ENCODE data around the gene BGLAP. TPM values are rescaled to one million over a fixed set of nuclear protein-coding genes. Genes with fewer than 3 reads are reported as not detected.

BGLAP gene
- total and polyA plus RNA-seq, 2 donors (not counting 3 experiments of a cell fraction or from before 2014, with no cell fraction given) = 0.65 to 1.0 TPM

GRCh38 chr1:156291226-156292061, 49.5 kb downstream of the BGLAP start:
- FAIRE-seq (peak; percentile 89), DNase-seq (ENCODE audit: low read depth, low spot score) (peak; percentile 89)
- H3K9me3 ChIP-seq (replicated peaks; ENCODE audit: control insufficient read depth, insufficient read depth, low read length) = no peaks in the 10 kb centered on the region
- intact Hi-C loops (cut with micrococcal nuclease) = loop anchor here (1.0 kb wide), 1 partner anchor 8 kb away; no protein-coding TSS in a partner anchor
- no peaks in the 10 kb centered on the region for H4K20me1 ChIP-seq (replicated peaks; ENCODE audit: control insufficient read depth, extremely low read depth, insufficient read depth, low read length)
- peaks cover 6% of the 10 kb centered on the region for H3K79me2 ChIP-seq (ENCODE audit: control insufficient read depth, insufficient read depth, low read length)
- H3K9ac ChIP-seq (replicated peaks; ENCODE audit: extremely low read depth, insufficient read depth, low read length) = peak overlapping the region; percentile 28
- peaks cover 0 to 4% of the 10 kb centered on the region in 2 experiments for H3K36me3 ChIP-seq (ENCODE audit: control insufficient read depth in 2 of 2, extremely low read depth in 1 of 2, insufficient read depth in 2 of 2, low read length in 2 of 2)
- peak overlapping the region; percentile 40 for H3K4me2 ChIP-seq (ENCODE audit: insufficient read depth, low read length)
- no peaks in the 10 kb centered on the region for H3K9me1 ChIP-seq (replicated peaks; ENCODE audit: control insufficient read depth, extremely low read depth, insufficient read depth, low read length)
- ChIA-PET POLR2A (interaction anchor here (1.2 kb wide), 1 partner anchor 9 kb away, joined by 3 read pairs; the partner anchor contains the start of gene SMG5), CTCF (no interaction called here)
- peak; percentile 11 for TF ChIP-seq POLR2A (IDR thresholded peaks at IDR 0.05; ENCODE audit: low read depth, low read length)
- peak; percentile 72 for TF ChIP-seq POLR2AphosphoS5 (IDR thresholded peaks at IDR 0.05; ENCODE audit: insufficient read depth, low read depth, low read length)
- TF ChIP-seq JUN (IDR thresholded peaks at IDR 0.05; ENCODE audit: borderline replicate concordance, insufficient read depth, insufficient read length, low read depth) = no peak
- TF ChIP-seq MYC (IDR thresholded peaks at IDR 0.05; ENCODE audit: low read depth, low read length) = no peak
- peak overlapping the region; percentile 79 for H2AFZ ChIP-seq (ENCODE audit: low read depth, low read length)
- dilution Hi-C loops (cut with MboI; ENCODE audit: extremely low pct_ligation_motif_present, low sequenced_read_pairs) = no loop called here
- H3K4me1 ChIP-seq (ENCODE audit: control insufficient read depth, extremely low read depth, insufficient read depth, low read length) = peaks cover 10% of the 10 kb centered on the region
- no peak overlapping the region for H3K27ac ChIP-seq (ENCODE audit: insufficient read depth, low read depth, low read length)
- BruUV-seq (replicated peaks) = no TSS peak
- no peaks in the 10 kb centered on the region for H3K27me3 ChIP-seq (ENCODE audit: control insufficient read depth in 2 of 2, insufficient read depth in 2 of 2, low read length in 2 of 2)
- peak overlapping the region in 2 of 3 experiments; percentile 35 to 41 for H3K4me3 ChIP-seq (replicated peaks in 1 of 3; ENCODE audit: insufficient read depth in 1 of 3, low read depth in 1 of 3, low read length in 3 of 3)

Small RNA genes within 50 kb of the gene (small RNA-seq; reads per million reads assigned to genes)
- not detected for gene RF00568 (ENCODE audit: insufficient read depth, insufficient read length, low read depth, low replicate concordance)

Other genes with a start within 250 kb of the BGLAP start
- gene SSR2, start 221.2 kb upstream of the BGLAP start, total RNA-seq = 339 and 362 TPM in 2 replicates
- 1,337 and 1,787 TPM in 2 replicates for gene SSR2, start 221.2 kb upstream of the BGLAP start, polyA plus RNA-seq
- 48.1 and 50.8 TPM in 2 replicates for gene UBQLN4, start 188.4 kb upstream of the BGLAP start, total RNA-seq
- gene UBQLN4, start 188.4 kb upstream of the BGLAP start, polyA plus RNA-seq = 50.5 and 53.6 TPM in 2 replicates
- 77.7 and 80.3 TPM in 2 replicates for gene LAMTOR2, start 187.4 kb upstream of the BGLAP start, total RNA-seq
- 136 and 145 TPM in 2 replicates for gene LAMTOR2, start 187.4 kb upstream of the BGLAP start, polyA plus RNA-seq
- gene RAB25, start 181.0 kb upstream of the BGLAP start, total RNA-seq = not detected in 2 replicates
- not detected in 2 replicates for gene RAB25, start 181.0 kb upstream of the BGLAP start, polyA plus RNA-seq
- 23.6 and 26.6 TPM in 2 replicates for gene MEX3A, start 159.7 kb upstream of the BGLAP start, total RNA-seq
- gene MEX3A, start 159.7 kb upstream of the BGLAP start, polyA plus RNA-seq = 20.2 and 22.0 TPM in 2 replicates
- 715 and 742 TPM in 2 replicates for gene LMNA, start 127.5 kb upstream of the BGLAP start, total RNA-seq
- 371 and 461 TPM in 2 replicates for gene LMNA, start 127.5 kb upstream of the BGLAP start, polyA plus RNA-seq
- 1.5 and 1.6 TPM in 2 replicates for gene SEMA4A, start 88.6 kb upstream of the BGLAP start, total RNA-seq
- gene SEMA4A, start 88.6 kb upstream of the BGLAP start, polyA plus RNA-seq = 0.97 and 1.5 TPM in 2 replicates
- 24.0 and 26.3 TPM in 2 replicates for gene SLC25A44, start 48.1 kb upstream of the BGLAP start, total RNA-seq
- gene SLC25A44, start 48.1 kb upstream of the BGLAP start, polyA plus RNA-seq = 30.2 and 30.6 TPM in 2 replicates
- gene PMF1, start 29.2 kb upstream of the BGLAP start, total RNA-seq = 58.4 and 61.6 TPM in 2 replicates
- 134 and 147 TPM in 2 replicates for gene PMF1, start 29.2 kb upstream of the BGLAP start, polyA plus RNA-seq
- gene PAQR6, start 5.9 kb downstream of the BGLAP start, total RNA-seq = 1.6 and 2.2 TPM in 2 replicates
- 1.3 and 1.6 TPM in 2 replicates for gene PAQR6, start 5.9 kb downstream of the BGLAP start, polyA plus RNA-seq
- 79.0 and 82.6 TPM in 2 replicates for gene SMG5, start 40.6 kb downstream of the BGLAP start, total RNA-seq
- 32.6 and 37.4 TPM in 2 replicates for gene SMG5, start 40.6 kb downstream of the BGLAP start, polyA plus RNA-seq
- 3.0 TPM in 2 replicates for gene TMEM79, start 42.1 kb downstream of the BGLAP start, total RNA-seq
- gene TMEM79, start 42.1 kb downstream of the BGLAP start, polyA plus RNA-seq = 4.8 and 5.6 TPM in 2 replicates
- gene GLMP, start 53.5 kb downstream of the BGLAP start, total RNA-seq = 83.3 and 84.3 TPM in 2 replicates
- gene GLMP, start 53.5 kb downstream of the BGLAP start, polyA plus RNA-seq = 109 and 136 TPM in 2 replicates
- gene VHLL, start 57.1 kb downstream of the BGLAP start, total RNA-seq = 0.73 TPM in 1 of 2 replicates, not detected in the other
- gene VHLL, start 57.1 kb downstream of the BGLAP start, polyA plus RNA-seq = not detected in 2 replicates
- 330 and 367 TPM in 2 replicates for gene CCT3, start 96.1 kb downstream of the BGLAP start, total RNA-seq
- gene CCT3, start 96.1 kb downstream of the BGLAP start, polyA plus RNA-seq = 255 and 276 TPM in 2 replicates
- gene TSACC, start 96.3 kb downstream of the BGLAP start, total RNA-seq = 0.69 TPM in 1 of 2 replicates, not detected in the other
- gene TSACC, start 96.3 kb downstream of the BGLAP start, polyA plus RNA-seq = 0.38 and 0.94 TPM in 2 replicates
- gene RHBG, start 127.0 kb downstream of the BGLAP start, total RNA-seq = not detected in 2 replicates
- not detected in 2 replicates for gene RHBG, start 127.0 kb downstream of the BGLAP start, polyA plus RNA-seq